Stimulated activated naive CD8-positive, alpha-beta T cell treated with anti-CD3 and anti-CD28 coated beads, Interleukin-15, Interleukin-2, amounts not matched to agents 100 U/mL and 50 U/mL, for 24 hours (primary cell): ENCODE results near the gene PGGHG.
"Not testable (repeated sequence)": the region's sequence is repeated elsewhere in the genome, so short reads cannot be mapped to it uniquely, and the experiment has no call there.

Source experiments
- ATAC-seq: fragments of 150-1000 bp; cut with Tn5 transposase; one replicate; pipeline ENCODE4 v1.10.0; 2021
- DNase-seq: peaks from one replicate; pipeline ENCODE4 v3.0.0; 2021

Gene PGGHG

DNA sequence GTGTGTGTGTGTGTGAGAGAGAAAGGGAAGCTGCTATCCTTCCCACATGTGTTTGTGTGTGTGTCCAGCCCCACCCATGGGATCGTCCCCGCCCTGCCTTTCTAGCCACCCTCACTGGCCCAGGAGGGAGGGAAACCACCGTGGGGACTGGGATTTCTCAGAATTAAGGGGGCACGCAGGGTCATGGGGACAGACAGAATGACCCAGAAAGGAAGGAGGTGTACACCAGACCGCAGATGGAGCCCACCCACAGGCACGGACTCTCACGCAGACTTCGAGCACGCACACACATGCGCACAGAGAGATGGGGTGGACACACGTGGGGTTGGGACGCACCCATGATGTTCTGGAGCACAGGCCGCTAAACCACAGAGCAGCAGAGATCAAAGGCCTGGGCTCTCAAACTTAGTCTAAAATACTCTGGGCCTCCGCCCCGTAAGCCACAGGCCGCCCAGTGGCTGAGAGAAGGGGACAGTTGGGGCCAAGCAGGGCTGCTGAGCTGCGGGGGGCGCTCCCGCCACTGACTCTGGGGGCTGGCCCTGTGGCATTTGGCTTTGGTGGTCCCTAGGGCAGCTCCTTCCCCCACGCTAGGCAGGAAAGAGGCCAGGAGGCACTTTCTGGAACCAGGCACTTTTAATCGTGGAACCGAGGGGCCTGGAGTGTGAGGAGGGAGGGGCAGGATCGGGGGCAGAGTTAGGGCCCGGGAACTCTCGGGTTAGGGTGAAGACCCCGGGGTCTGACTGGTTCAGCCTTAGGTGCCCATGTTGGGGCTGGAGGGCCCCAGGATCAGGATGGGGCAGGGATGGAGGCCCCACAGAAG, 8.9 kb downstream of the PGGHG start:
- peak; percentile 47 for ATAC-seq
- DNase-seq = peak; percentile 61

- ATAC-seq (no peak), DNase-seq (no peak)
These were observed 9.6 kb downstream of the PGGHG start for GRCh38 chr11:298406-299065.

- ATAC-seq = no peak
- DNase-seq = no peak
These were observed 10.4 kb downstream of the PGGHG start, which contains the start of gene IFITM5 for GRCh38 chr11:299081-299891. Gene IFITM5 (minus strand): TSS chr11:299526. CDS start chr11:299490, 36 bp downstream.

DNA sequence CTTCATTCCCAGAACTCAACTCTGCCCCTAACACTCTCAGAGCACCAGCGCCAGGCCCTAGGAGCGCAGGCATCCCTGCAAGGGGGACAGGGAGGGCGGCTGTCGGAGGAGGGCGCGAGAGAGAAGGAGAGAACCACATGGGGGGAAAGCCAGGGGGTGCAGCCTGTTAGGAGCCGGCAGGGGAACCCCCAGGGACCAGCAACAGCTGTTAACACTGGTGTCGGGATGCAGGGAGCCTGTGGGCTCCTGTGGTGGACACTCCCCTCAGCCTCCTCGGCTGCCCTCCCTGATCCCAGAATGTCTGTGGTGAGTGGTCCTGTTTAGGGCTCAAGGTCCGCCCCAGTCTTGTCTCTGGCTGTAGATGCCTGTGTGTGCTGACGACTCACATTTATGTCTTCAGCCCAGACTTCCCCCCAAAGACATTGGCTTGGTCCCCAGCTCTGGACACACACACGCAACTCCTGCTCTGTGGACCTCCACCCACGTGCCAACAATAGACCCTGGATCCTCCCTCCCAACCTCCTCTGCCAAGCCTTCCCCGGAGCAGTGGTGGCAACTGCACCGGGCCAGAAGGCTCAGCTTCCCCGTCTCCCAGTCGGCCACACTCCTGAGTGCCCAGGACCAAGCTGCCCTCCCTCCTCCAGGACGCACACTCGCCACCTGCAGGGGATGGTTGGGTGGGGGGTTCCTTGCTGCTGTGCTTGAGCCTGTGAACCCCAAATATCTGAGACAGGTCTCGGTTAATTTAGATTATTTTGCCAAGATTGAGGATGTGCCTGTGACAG, 11.2 kb downstream of the PGGHG start:
- peak; percentile 13 for ATAC-seq
- no peak for DNase-seq

GRCh38 chr11:303363-303762, 14.4 kb downstream of the PGGHG start:
- ATAC-seq = no peak

GRCh38 chr11:304061-304506, 15.2 kb downstream of the PGGHG start:
- DNase-seq (no peak), ATAC-seq (no peak)

More at GRCh38 chr11:303363-303762, 14.4 kb downstream of the PGGHG start:
- DNase-seq = no peak

GRCh38 chr11:304915-305843, 16.3 kb downstream of the PGGHG start:
- ATAC-seq (no peak), DNase-seq (peak; percentile 65)

- DNase-seq (no peak), ATAC-seq (no peak)
These were observed 16.9 kb downstream of the PGGHG start for GRCh38 chr11:305844-306211.

DNA sequence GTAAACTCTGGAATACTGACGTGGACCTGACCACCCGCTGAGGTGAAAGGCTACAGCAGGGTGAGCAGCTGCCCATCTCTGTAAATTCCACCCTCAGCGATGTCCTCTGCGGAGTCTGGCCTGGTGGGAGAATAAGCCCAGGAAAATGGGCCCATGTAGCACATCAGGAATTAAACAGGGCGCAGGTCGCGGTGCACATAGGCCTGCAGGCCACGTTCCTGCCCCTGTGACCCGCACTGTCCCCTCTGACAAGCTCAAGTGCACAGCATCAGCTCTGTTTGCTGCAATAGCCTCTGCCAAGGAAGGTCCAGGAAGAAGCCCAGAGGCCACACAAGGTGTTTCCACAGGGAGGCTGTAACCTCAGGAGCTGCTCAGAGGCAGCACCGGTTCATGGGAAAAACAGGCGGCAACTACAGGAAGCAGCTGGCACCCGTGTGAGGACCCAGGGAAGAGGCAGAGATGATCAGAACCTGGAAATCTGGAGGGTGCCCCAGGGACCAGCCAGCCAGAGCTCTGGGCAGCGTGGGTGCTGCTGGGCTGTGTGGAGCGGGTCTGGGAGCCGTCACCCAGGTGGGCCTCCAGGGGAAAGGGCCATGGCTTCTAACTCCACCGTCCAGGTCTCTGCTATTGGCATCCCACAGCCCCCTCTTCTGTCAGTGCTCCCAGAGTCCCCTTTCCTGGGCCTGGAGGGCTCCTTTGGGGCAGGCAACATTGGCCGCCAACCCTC, 17.9 kb downstream of the PGGHG start:
- no peak for ATAC-seq
- no peak for DNase-seq

- DNase-seq (peak; percentile 74), ATAC-seq (peak; percentile 44)
These were observed 19.1 kb downstream of the PGGHG start, which contains the start of gene IFITM2 for GRCh38 chr11:307766-308708. Gene IFITM2 (plus strand): TSS chr11:307816. CDS start chr11:308193, 377 bp downstream.

GRCh38 chr11:308740-309665, 20.1 kb downstream of the PGGHG start:
- DNase-seq (peak; percentile 31), ATAC-seq (peak; percentile 1)

DNA sequence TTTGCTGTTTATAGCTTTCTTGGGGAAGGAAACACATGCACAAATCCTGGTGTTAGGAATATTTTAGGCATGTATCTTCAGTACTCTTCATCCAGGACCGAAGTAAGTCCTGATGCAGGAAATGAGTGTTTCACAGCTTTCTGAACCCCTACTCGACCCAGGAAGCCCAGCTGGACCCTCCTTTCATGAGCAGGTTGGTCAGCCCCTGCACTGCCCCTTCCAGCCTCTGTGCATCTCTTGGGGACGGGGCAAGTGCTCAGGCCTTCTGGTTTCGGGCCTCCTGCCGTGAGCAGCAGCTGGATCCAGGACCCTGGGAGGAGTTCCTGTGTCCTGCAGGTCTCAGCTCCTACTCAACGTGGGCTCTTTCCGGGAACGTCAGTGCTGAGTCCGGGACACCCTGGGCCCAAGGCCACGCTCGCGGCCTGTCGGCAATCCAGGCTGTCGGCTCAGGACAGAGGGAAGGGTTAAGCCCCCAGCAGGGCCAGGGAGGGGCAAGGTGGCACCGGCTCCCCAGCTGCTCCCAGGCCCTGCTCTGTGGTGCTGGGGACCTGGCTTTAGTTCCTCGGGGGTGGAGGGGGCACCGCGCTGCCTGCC, 21.1 kb downstream of the PGGHG start:
- not testable (repeated sequence) for DNase-seq, ATAC-seq

DNA sequence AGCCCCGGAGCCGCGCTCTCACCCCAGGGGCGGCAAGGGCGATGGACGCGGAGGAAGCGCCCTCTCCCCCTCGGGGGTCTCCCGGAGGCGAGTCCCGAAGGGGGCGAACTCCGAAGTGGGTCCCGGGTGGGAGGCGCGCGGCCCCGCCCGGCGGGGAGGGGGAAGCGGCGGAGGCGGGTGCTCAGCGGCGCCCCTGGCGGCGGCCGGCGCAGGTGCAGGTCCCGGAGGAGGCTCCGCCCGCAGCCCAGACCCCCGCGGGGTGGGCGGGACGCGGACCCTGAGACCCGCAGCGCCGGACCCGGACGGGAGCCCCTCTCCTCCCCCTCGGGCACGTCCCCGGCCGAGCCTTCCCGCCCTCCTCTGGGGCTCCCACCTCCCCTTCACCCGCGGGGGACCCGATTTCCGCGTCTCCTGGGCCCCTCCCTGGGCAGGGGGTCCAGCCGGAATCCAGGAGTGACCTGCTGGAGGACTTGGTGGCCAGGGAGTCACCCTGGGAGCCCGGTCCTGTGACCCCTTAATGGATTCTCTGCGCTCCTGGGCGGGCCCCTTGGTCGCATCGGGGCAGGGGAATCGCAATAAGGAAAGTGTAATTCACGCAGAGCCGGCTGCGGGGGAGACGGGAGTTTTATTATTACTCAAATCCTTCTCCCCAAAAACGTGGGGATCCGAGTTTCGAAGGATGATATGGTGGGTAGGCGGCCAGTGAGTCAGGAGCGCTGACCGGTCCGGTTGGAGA, 22.3 kb downstream of the PGGHG start:
- peak; percentile 6 for ATAC-seq
- DNase-seq = not testable (repeated sequence)

DNA sequence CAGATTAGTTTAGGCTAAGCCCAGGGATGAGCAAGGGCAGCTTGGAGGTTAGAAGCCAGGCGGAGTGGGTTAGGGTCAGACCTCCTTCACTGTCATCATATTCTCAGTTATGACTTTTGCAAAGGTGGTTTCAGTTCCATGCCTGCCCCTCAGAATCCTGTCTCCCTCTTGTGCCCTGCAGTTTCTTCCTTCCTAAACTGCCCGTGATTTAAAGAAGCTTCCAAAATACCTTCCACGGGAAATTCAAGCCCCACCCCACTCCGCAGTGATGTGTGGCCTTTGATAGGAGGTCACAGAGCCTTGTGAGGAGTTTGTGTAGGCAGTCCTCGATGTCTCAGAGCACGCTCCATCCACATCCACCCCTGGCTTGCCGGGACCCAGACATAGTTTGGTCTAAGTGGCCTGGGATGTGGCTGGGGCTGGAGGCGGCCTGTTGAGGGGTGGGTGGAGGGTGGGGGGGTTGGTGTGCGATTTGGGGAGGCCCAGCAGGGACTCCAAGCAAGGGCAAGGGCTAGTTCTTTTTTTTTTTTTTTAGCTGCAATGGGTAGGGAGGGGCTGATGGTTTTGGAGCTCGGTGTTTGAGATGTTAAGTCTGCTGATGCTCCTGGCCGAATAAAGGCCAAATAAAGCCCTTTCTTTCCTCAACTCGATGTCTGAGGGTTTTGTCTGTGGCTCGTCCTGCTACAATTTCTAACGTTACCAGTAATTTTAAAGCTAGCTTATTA, 23.3 kb downstream of the PGGHG start:
- peak; percentile 5 for ATAC-seq
- DNase-seq = peak; percentile 58

- no peak for ATAC-seq
- DNase-seq = peak; percentile 26
These were observed 24.4 kb downstream of the PGGHG start for GRCh38 chr11:313304-313786.
